GM23338 (cell line): Measurements from ENCODE around the gene THSD7A. TPM values are rescaled to one million over a fixed set of nuclear protein-coding genes. Genes with fewer than 3 reads are reported as not detected.

Experiments
- ATAC-seq: fragments of 200-7000 bp; cut with Tn5 transposase; 3 replicates; pipeline ENCODE4 v1.9.1; 2020
- DNase-seq: peaks from one replicate; pipeline ENCODE4 v3.0.0-alpha.2; 2015; ENCODE audit warnings: low spot score
- H2AFZ ChIP-seq: fragments of 200-600 bp; sonication (generic); 2 replicates; pipeline ENCODE4 v1.8.0; 2016; ENCODE audit warnings: antibody characterized with exemption, mild to moderate bottlenecking, moderate library complexity
- H3F3A ChIP-seq: fragments of 200-600 bp; sonication (generic); replicated peaks from 2 replicates; pipeline ENCODE4 v1.8.0; 2017; ENCODE audit warnings: antibody characterized with exemption, mixed run types, low read depth
- H3K27ac ChIP-seq: fragments of 200-600 bp; sonication (generic); 2 replicates; pipeline ENCODE4 v1.6.1; 2016; ENCODE audit warnings: low read depth
- H3K27me3 ChIP-seq: fragments of 200-600 bp; sonication (generic); 2 replicates; pipeline ENCODE4 v1.8.0; 2016; ENCODE audit warnings: mild to moderate bottlenecking, mixed run types, moderate library complexity; ENCODE audit not compliant: insufficient read depth
- H3K36me3 ChIP-seq: fragments of 200-600 bp; sonication (generic); 2 replicates; pipeline ENCODE4 v1.8.0; 2016; ENCODE audit warnings: mild to moderate bottlenecking; ENCODE audit not compliant: insufficient read depth
- H3K4me1 ChIP-seq: fragments of 200-600 bp; sonication (generic); 2 replicates; pipeline ENCODE4 v1.8.0; 2016; ENCODE audit warnings: mild to moderate bottlenecking, moderate library complexity; ENCODE audit not compliant: insufficient read depth
- H3K4me2 ChIP-seq: fragments of 200-600 bp; sonication (generic); 2 replicates; pipeline ENCODE4 v1.7.1; 2017; ENCODE audit warnings: mixed run types
- H3K4me3 ChIP-seq: fragments of 200-600 bp; sonication (generic); 2 replicates; pipeline ENCODE4 v1.6.1; 2016; ENCODE audit warnings: mixed run types
- H3K79me2 ChIP-seq: fragments of 200-600 bp; sonication (generic); replicated peaks from 2 replicates; pipeline ENCODE4 v1.8.0; 2017; ENCODE audit warnings: mild to moderate bottlenecking; ENCODE audit not compliant: insufficient read depth
- H3K9me2 ChIP-seq: fragments of 200-600 bp; sonication (generic); 2 replicates; pipeline ENCODE4 v1.8.0; 2017; ENCODE audit not compliant: insufficient read depth
- H4K20me1 ChIP-seq: fragments of 200-600 bp; sonication (generic); replicated peaks from 2 replicates; pipeline ENCODE4 v1.8.0; 2017; ENCODE audit warnings: mild to moderate bottlenecking; ENCODE audit not compliant: insufficient read depth
- H3K27ac Mint-ChIP-seq: 2 replicates; pipeline ENCODE4 v1.8.0; 2020; ENCODE audit warnings: inconsistent platforms, mild to moderate bottlenecking, moderate library complexity, mixed read lengths
- H3K27me3 Mint-ChIP-seq: 3 replicates; pipeline ENCODE4 v1.8.0; 2022; ENCODE audit warnings: low read depth, mild to moderate bottlenecking, moderate library complexity, mixed read lengths, inconsistent platforms; ENCODE audit not compliant: insufficient read depth, poor library complexity
- H3K36me3 Mint-ChIP-seq: 3 replicates; pipeline ENCODE4 v1.8.0; 2021; ENCODE audit warnings: low read depth, mild to moderate bottlenecking, inconsistent platforms, moderate library complexity, mixed read lengths
- H3K4me1 Mint-ChIP-seq: 3 replicates; pipeline ENCODE4 v1.8.0; 2020; ENCODE audit warnings: mild to moderate bottlenecking, inconsistent platforms, mixed read lengths
- H3K4me3 Mint-ChIP-seq: 3 replicates; pipeline ENCODE4 v1.8.0; 2021; ENCODE audit warnings: moderate library complexity, mild to moderate bottlenecking, inconsistent platforms, mixed read lengths
- H3K9me3 Mint-ChIP-seq: 3 replicates; pipeline ENCODE4 v1.8.0; 2020; ENCODE audit warnings: moderate library complexity, mild to moderate bottlenecking, inconsistent platforms, mixed read lengths
- CREB1 ChIP-seq: fragments of 250-450 bp; sonication (Bioruptor Pico); IDR thresholded peaks from 2 replicates; pipeline ENCODE4 v1.5.0; 2020; ENCODE audit warnings: low read depth, mild to moderate bottlenecking, moderate library complexity
- CTCF ChIP-seq, 2 experiments: fragments of 200-600 bp in 1 of 2; sonication (generic) in 1 of 2; conservative IDR thresholded peaks; 2 replicates each; pipeline versions ENCODE4 v1.5.1 to v1.6.1; 2016 to 2017; ENCODE audit warnings: antibody characterized with exemption in 2 of 2, low read depth in 2 of 2, mild to moderate bottlenecking in 2 of 2, moderate library complexity in 1 of 2
- EZH2 ChIP-seq: fragments of 200-600 bp; sonication (generic); IDR thresholded peaks from one replicate; pipeline ENCODE4 v1.8.0; 2017; ENCODE audit warnings: antibody characterized with exemption, mild to moderate bottlenecking, low read depth; ENCODE audit not compliant: unreplicated experiment
- EZH2phosphoT487 ChIP-seq: fragments of 200-600 bp; sonication (generic); IDR thresholded peaks from one replicate; pipeline ENCODE4 v1.8.1; 2018; ENCODE audit warnings: antibody characterized with exemption; ENCODE audit not compliant: unreplicated experiment
- JUNB ChIP-seq: IDR thresholded peaks from one replicate; pipeline ENCODE4 v1.6.1; 2016; ENCODE audit warnings: antibody characterized with exemption; ENCODE audit not compliant: unreplicated experiment
- POLR2AphosphoS5 ChIP-seq: IDR thresholded peaks from 2 replicates; pipeline ENCODE4 v1.6.1; 2016; ENCODE audit warnings: antibody characterized with exemption, low read depth
- ZNF114 ChIP-seq: fragments of 250-450 bp; sonication (Bioruptor Pico); IDR thresholded peaks from 2 replicates; pipeline ENCODE4 v1.5.0; 2020; ENCODE audit warnings: mild to moderate bottlenecking, moderate library complexity
- ZNF331 ChIP-seq: fragments of 250-450 bp; sonication (Bioruptor Pico); IDR thresholded peaks from 2 replicates; pipeline ENCODE4 v1.5.0; 2020; ENCODE audit warnings: low read depth, mild to moderate bottlenecking, moderate library complexity
- ZNF462 ChIP-seq: fragments of 250-450 bp; sonication (Bioruptor Pico); IDR thresholded peaks from 2 replicates; pipeline ENCODE4 v1.5.0; 2020; ENCODE audit warnings: mild to moderate bottlenecking, moderate library complexity
- polyA plus RNA-seq: library from polyadenylated mRNA; unstranded; fragments of >200 nt; fragmentation: Nextera tagmentation; extraction: Ambion mirVana; gene quantifications from 2 replicates; pipeline ENCODE4 v1.2.1, GENCODE V29; 2016
- total RNA-seq: library from RNA; depleted of rRNA; stranded (reverse); fragments of >200 nt; shearing (Covaris generic); gene quantifications from 2 replicates; pipeline ENCODE4 v1.2.3, GENCODE V29; 2014

The THSD7A gene
- total and polyA plus RNA-seq, 2 experiments from 2014 or later: 1.3 to 2.1 TPM

GRCh38 chr7:11616466-11616865 lies 215.5 kb downstream of the THSD7A start:
- no peaks in the 10 kb centered on the region for H3K79me2 ChIP-seq
- H3K36me3 Mint-ChIP-seq: no peaks in the 10 kb centered on the region
- no peaks in the 10 kb centered on the region for H3F3A ChIP-seq
- no peak overlapping the region for H3K4me2 ChIP-seq
- no peak for ATAC-seq
- H3K27me3 Mint-ChIP-seq: no peaks in the 10 kb centered on the region
- TF ChIP-seq ZNF331 (CRISPR knock-in tag): no peak
- TF ChIP-seq JUNB: no peak
- no peak for TF ChIP-seq EZH2
- TF ChIP-seq EZH2phosphoT487: no peak
- no peak for TF ChIP-seq CTCF (conservative IDR thresholded peaks at IDR 0.05; ENCODE audit: low read depth in 2 of 2)
- no peak for TF ChIP-seq POLR2AphosphoS5
- no peak for TF ChIP-seq ZNF114 (CRISPR knock-in tag)
- no peak for TF ChIP-seq CREB1 (CRISPR knock-in tag)
- no peak for TF ChIP-seq ZNF462 (CRISPR knock-in tag)
- no peaks in the 10 kb centered on the region for H3K9me2 ChIP-seq
- no peak overlapping the region for H3K4me3 Mint-ChIP-seq
- peaks cover 25% of the 10 kb centered on the region for H3K4me1 Mint-ChIP-seq
- H3K4me1 ChIP-seq: peaks cover 10% of the 10 kb centered on the region; the same call in 1 of the 2 replicates
- no peaks in the 10 kb centered on the region for H4K20me1 ChIP-seq
- H3K27me3 ChIP-seq: no peaks in the 10 kb centered on the region
- no peaks in the 10 kb centered on the region for H3K9me3 Mint-ChIP-seq
- no peak overlapping the region for H2AFZ ChIP-seq
- H3K27ac ChIP-seq: no peak overlapping the region
- H3K4me3 ChIP-seq: no peak overlapping the region
- no peak for DNase-seq
- peak overlapping the region; percentile 22; the same call in 1 of the 2 replicates for H3K27ac Mint-ChIP-seq
- no peaks in the 10 kb centered on the region for H3K36me3 ChIP-seq
